ENCODE results near the gene ST8SIA3. TPM values are rescaled to one million over a fixed set of nuclear protein-coding genes. Genes with fewer than 3 reads are reported as not detected.

The ST8SIA3 gene
- not detected for total RNA-seq

GRCh38 chr18:57352271-57352701 is at the start of gene ST8SIA3:
Gene ST8SIA3 (plus strand): TSS chr18:57352557. CDS start chr18:57352847, 290 bp downstream.
- no peak for ATAC-seq

DNA sequence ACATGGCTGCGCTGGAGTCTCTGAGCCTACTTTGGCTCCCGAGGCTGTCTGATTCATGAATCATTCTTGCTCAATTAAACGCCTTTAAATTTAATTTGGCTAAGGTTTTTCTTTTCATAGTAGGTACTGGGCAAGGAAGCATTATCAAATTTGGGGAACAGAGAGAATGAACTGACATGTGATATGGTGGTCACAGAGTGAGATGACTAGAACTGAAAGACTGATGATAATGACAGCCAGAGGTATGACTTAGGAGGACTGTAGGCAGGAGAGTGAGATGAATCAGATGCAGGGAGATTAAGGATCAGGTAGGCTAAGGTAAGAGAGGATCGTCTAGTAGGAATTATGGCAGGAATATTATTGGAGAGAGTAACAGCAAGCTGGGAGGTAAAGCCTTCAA is 40.9 kb upstream of the ST8SIA3 start:
- H3K27ac Mint-ChIP-seq, result no peak overlapping the region
- H3K36me3 Mint-ChIP-seq, result no peaks in the 10 kb centered on the region
- no peaks in the 10 kb centered on the region for H3K9me3 Mint-ChIP-seq
- no peak for DNase-seq (ENCODE audit: low spot score in 2 of 2)
- ATAC-seq, result no peak

More at GRCh38 chr18:57352271-57352701, at the start of gene ST8SIA3:
- H3K36me3 Mint-ChIP-seq, result peaks cover 13 to 14% of the 10 kb centered on the region in 2 donors
- DNase-seq (ENCODE audit: low spot score in 2 of 2), result no peak
- no peak within 1 kb of the TSS for H3K27ac Mint-ChIP-seq
- peaks cover 0 to 9% of the 10 kb centered on the region in 2 donors for H3K9me3 Mint-ChIP-seq

DNA sequence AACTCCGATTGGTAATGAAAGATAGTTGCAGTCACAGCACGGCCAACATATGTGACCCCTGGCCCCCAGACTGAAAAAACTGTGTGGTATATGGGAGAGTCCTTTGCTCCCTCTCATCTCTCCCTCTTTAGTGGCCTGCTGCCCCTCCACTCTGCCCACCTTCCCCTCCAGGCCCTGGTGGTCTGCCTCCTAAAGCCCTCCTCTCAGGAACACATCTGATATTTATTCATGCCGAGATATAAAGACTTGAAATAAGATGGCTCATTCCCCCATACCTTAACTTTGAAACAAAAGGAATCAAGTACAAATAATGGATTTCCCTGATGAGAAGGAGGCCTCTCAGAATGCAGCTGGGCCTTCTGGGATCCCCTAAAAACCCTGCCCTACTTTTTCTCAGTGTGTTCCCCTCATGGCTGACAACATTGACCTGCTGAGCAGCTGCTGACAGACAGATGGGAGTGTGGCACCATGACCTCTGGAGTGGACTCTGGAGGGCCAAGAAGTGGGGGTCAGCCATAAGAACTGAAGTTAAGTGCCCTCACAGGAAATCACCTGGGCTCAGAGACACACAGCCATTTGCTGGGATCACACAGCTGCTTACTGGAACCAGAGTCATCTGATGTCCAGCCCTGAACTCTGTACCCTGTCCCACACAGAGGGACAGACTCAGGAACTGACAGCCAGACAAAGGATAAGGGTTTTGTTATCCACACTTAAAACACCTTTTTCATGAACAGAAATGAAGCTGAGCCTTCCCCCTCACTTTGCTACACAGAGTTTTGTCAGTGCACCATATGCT is 39.8 kb upstream of the ST8SIA3 start:
- no peaks in the 10 kb centered on the region for H3K36me3 Mint-ChIP-seq
- DNase-seq (ENCODE audit: low spot score in 2 of 2) (no peak), ATAC-seq (no peak)
- no peaks in the 10 kb centered on the region for H3K9me3 Mint-ChIP-seq
- no peak overlapping the region for H3K27ac Mint-ChIP-seq

DNA sequence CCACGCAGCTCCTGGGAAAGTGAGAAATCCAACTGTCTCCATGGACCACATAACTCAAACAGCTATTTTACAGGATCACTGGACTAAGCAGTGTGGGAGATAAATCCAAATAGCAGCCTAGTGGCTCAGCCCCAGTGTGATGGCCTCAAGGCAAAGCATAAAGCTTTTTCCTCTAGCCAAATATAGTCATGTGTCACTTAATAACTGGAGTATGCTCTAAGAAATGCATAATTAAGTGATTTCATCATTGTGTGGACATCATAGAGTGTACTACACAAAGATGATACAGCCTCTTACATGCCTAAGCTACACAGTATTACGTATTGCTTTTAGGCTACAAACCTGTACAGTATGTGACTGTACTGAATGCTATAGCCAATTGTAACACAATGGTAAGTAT is 31.8 kb upstream of the ST8SIA3 start:
- peaks cover 5% of the 10 kb centered on the region in 2 donors for H3K9me3 Mint-ChIP-seq
- ATAC-seq (no peak), DNase-seq (ENCODE audit: low spot score in 2 of 2) (no peak)
- H3K27ac Mint-ChIP-seq, result no peak overlapping the region
- H3K36me3 Mint-ChIP-seq, result no peaks in the 10 kb centered on the region

GRCh38 chr18:57325491-57326166 is 26.7 kb upstream of the ST8SIA3 start:
- DNase-seq (ENCODE audit: low spot score in 2 of 2), result no peak
- Mint-ChIP-seq H3K27ac (no peak overlapping the region), H3K9me3 (peaks cover 10 to 14% of the 10 kb centered on the region in 2 donors), H3K36me3 (peaks cover 0 to 4% of the 10 kb centered on the region in 2 donors)
- no peak for ATAC-seq

DNA sequence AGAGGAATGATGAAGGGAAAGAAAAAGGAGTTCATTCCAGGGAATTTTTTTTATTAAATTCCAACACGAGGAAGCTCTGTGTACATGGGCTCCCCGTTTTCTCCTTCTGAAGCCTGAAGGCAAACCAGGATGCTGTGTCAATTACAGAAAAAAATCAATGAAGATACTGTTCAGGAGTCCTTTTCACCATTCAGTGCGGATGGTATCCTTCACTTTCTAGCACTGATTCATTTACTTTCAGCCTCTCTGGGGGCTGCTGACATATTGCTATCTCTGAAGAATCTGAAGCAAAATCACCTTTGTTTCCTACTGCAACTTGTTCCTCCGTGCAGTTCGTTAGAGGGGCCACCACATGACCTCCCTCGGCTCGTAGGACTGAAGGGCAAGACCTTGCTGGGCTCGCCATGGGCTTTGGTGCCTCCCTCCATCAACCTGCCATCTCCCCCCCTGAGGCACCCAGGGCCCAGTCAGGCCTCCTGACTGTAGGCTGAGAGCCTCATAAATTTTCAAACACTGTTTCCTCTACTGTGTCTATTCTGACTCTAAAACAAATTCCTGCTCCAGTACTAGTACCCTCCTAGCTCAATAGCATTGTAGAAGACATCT is 25.5 kb upstream of the ST8SIA3 start:
- H3K27ac Mint-ChIP-seq, result no peak overlapping the region
- ATAC-seq (no peak), DNase-seq (ENCODE audit: low spot score in 2 of 2) (no peak)
- H3K36me3 Mint-ChIP-seq, result peaks cover 0 to 4% of the 10 kb centered on the region in 2 donors
- peaks cover 10 to 14% of the 10 kb centered on the region in 2 donors for H3K9me3 Mint-ChIP-seq

DNA sequence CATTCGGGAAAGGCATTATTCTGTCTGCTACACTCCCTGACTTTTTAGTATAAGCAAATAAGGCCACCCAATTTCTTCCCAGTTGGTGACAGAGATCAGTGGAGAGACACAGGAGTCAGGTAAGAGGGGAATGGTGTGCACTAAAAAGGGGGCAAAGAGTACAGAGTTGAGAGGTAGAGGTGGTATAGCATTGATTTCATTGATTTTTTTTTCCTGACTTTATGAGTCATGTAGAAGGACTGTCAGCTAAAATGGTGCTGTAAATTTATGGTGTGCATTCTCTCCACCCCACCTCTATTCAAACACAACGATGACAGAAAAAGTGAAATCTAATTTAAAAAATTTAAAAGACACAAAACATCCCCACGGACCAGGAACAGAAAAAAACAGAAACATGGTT is 23.7 kb upstream of the ST8SIA3 start:
- no peak for DNase-seq (ENCODE audit: low spot score in 2 of 2)
- no peak for ATAC-seq
- Mint-ChIP-seq H3K36me3 (peaks cover 0 to 4% of the 10 kb centered on the region in 2 donors), H3K9me3 (peaks cover 10 to 14% of the 10 kb centered on the region in 2 donors), H3K27ac (no peak overlapping the region)

- no peak overlapping the region for H3K27ac Mint-ChIP-seq
- ATAC-seq (no peak), DNase-seq (ENCODE audit: low spot score in 2 of 2) (no peak)
- peaks cover 10 to 14% of the 10 kb centered on the region in 2 donors for H3K9me3 Mint-ChIP-seq
- H3K36me3 Mint-ChIP-seq, result peaks cover 0 to 4% of the 10 kb centered on the region in 2 donors
Observed at GRCh38 chr18:57329856-57330255, 22.5 kb upstream of the ST8SIA3 start.

GRCh38 chr18:57331718-57332117 is 20.6 kb upstream of the ST8SIA3 start:
- peaks cover 5 to 6% of the 10 kb centered on the region in 2 donors for H3K9me3 Mint-ChIP-seq
- DNase-seq (ENCODE audit: low spot score in 2 of 2), result no peak
- H3K27ac Mint-ChIP-seq, result no peak overlapping the region

GRCh38 chr18:57333940-57334339 is 18.4 kb upstream of the ST8SIA3 start:
- H3K36me3 Mint-ChIP-seq, result peaks cover 0 to 4% of the 10 kb centered on the region in 2 donors
- ATAC-seq, result no peak
- no peak for DNase-seq (ENCODE audit: low spot score in 2 of 2)
- H3K27ac Mint-ChIP-seq, result no peak overlapping the region
- no peaks in the 10 kb centered on the region for H3K9me3 Mint-ChIP-seq

More at GRCh38 chr18:57331718-57332117, 20.6 kb upstream of the ST8SIA3 start:
- ATAC-seq, result no peak
- H3K36me3 Mint-ChIP-seq, result peaks cover 0 to 4% of the 10 kb centered on the region in 2 donors

DNA sequence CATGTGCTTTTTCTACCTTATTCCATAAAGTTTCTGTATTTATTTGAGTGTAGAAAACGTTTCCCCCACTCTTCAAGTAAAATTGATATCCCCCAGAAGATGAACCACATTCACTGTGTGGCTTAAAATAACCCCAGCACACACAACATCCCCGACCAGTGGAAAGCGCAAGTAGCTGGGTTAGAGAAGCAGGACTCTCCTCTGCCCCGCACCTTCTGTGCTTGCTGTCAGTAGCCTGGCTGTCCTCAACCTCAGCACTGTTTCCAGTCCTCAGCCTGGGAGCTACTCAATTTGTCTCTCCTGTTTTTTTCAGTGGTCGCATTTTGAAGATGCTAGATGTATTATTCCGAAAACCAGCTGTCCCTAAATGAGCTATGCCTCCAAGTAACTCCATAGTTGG is 18.0 kb upstream of the ST8SIA3 start:
- ATAC-seq (no peak), DNase-seq (ENCODE audit: low spot score in 2 of 2) (no peak)
- Mint-ChIP-seq H3K27ac (no peak overlapping the region), H3K9me3 (no peaks in the 10 kb centered on the region), H3K36me3 (peaks cover 0 to 1% of the 10 kb centered on the region in 2 donors)

- ATAC-seq, result no peak
- no peak overlapping the region for H3K27ac Mint-ChIP-seq
- DNase-seq (ENCODE audit: low spot score in 2 of 2), result no peak
- peaks cover 0 to 3% of the 10 kb centered on the region in 2 donors for H3K9me3 Mint-ChIP-seq
- H3K36me3 Mint-ChIP-seq, result no peaks in the 10 kb centered on the region
Observed at GRCh38 chr18:57336343-57336742, 16.0 kb upstream of the ST8SIA3 start.

GRCh38 chr18:57337890-57338289 is 14.5 kb upstream of the ST8SIA3 start:
- no peaks in the 10 kb centered on the region for H3K36me3 Mint-ChIP-seq
- ATAC-seq (no peak), DNase-seq (ENCODE audit: low spot score in 2 of 2) (no peak)
- no peak overlapping the region for H3K27ac Mint-ChIP-seq
- H3K9me3 Mint-ChIP-seq, result peaks cover 0 to 3% of the 10 kb centered on the region in 2 donors

DNA sequence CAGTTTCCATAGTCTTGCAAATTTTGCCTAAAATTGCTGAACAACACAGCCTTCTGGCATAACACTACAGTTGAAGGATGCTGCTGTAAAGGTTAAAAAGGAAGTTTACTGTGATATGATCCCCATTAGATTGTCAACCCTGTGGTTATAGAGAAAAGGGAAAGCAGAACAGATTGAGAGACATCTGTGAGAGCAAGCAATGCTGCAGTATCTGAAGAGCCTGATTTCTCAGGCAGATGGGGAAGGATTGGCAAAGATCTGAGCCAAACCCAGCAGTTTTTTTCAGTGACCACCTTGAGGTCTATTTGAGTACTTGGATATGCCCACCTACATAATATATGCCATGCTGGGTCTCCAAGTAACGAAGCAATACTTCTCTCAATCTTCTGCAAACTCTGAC is 8.5 kb upstream of the ST8SIA3 start:
- H3K9me3 Mint-ChIP-seq, result peaks cover 0 to 3% of the 10 kb centered on the region in 2 donors
- no peak overlapping the region for H3K27ac Mint-ChIP-seq
- ATAC-seq, result no peak
- no peak for DNase-seq (ENCODE audit: low spot score in 2 of 2)
- no peaks in the 10 kb centered on the region for H3K36me3 Mint-ChIP-seq

GRCh38 chr18:57346876-57347275 is 5.5 kb upstream of the ST8SIA3 start:
- DNase-seq (ENCODE audit: low spot score in 2 of 2), result no peak
- Mint-ChIP-seq H3K27ac (no peak overlapping the region), H3K36me3 (peaks cover 0 to 4% of the 10 kb centered on the region in 2 donors), H3K9me3 (no peaks in the 10 kb centered on the region)
- no peak for ATAC-seq

GRCh38 chr18:57347784-57348183 is 4.6 kb upstream of the ST8SIA3 start:
- no peaks in the 10 kb centered on the region for H3K9me3 Mint-ChIP-seq

GRCh38 chr18:57352761-57353136 is 392 bp downstream of the ST8SIA3 start:
- no peak for ATAC-seq
- Mint-ChIP-seq H3K9me3 (peaks cover 0 to 9% of the 10 kb centered on the region in 2 donors), H3K36me3 (peaks cover 13 to 14% of the 10 kb centered on the region in 2 donors), H3K27ac (no peak overlapping the region)
- DNase-seq (ENCODE audit: low spot score in 2 of 2), result peak in 1 of 2 donors; percentile 2

More at GRCh38 chr18:57347784-57348183, 4.6 kb upstream of the ST8SIA3 start:
- DNase-seq (ENCODE audit: low spot score in 2 of 2) (no peak), ATAC-seq (no peak)
- Mint-ChIP-seq H3K36me3 (peaks cover 0 to 4% of the 10 kb centered on the region in 2 donors), H3K27ac (no peak overlapping the region)

Data from activated naive CD4-positive, alpha-beta T cell treated with anti-CD3 and anti-CD28 coated beads, Interleukin-2, amount 50 U/mL, for 72 hours (primary cell).